HG02588 (cell line): ENCODE measurements around the gene PTOV1.

Source experiments
- ATAC-seq: cut with Tn5 transposase; IDR thresholded peaks from one replicate; pipeline ENCODE4 v1.9.1; 2021; ENCODE audit warnings: mild to moderate bottlenecking, moderate library complexity; ENCODE audit not compliant: unreplicated experiment

Gene PTOV1

GRCh38 chr19:49840736-49841249 lies 10.2 kb upstream of the PTOV1 start:
- no peak for ATAC-seq

GRCh38 chr19:49843265-49843664 lies 7.7 kb upstream of the PTOV1 start:
- ATAC-seq = no peak

- ATAC-seq = no peak
These were observed 6.5 kb upstream of the PTOV1 start for GRCh38 chr19:49844138-49845095.

GRCh38 chr19:49845414-49845813 lies 5.5 kb upstream of the PTOV1 start:
- no peak for ATAC-seq

GRCh38 chr19:49846408-49846807 lies 4.6 kb upstream of the PTOV1 start:
- ATAC-seq = no peak

- ATAC-seq = no peak
These were observed 2.9 kb upstream of the PTOV1 start for GRCh38 chr19:49847731-49848696.

GRCh38 chr19:49848938-49849337 lies 2.0 kb upstream of the PTOV1 start:
- no peak for ATAC-seq

- ATAC-seq = no peak
These were observed 1.3 kb upstream of the PTOV1 start for GRCh38 chr19:49849433-49850220.

DNA sequence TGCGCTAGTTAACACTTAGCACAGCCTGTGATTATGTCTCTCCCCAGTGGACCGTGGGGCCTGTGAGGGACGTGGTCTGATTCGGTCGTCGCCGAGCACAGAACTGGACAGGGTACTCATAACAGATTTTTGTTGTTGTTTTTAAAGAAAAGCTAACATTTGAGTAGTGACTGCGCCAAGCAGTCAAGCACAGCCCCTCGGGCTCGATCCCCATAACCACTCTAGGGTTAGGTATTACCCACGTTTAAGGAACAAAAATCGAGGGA lies 805 bp upstream of the PTOV1 start:
- ATAC-seq = no peak

GRCh38 chr19:49851456-49852259 lies 699 bp downstream of the PTOV1 start:
- peak; percentile 8 for ATAC-seq

GRCh38 chr19:49852631-49853126 lies 1.7 kb downstream of the PTOV1 start:
- no peak for ATAC-seq

DNA sequence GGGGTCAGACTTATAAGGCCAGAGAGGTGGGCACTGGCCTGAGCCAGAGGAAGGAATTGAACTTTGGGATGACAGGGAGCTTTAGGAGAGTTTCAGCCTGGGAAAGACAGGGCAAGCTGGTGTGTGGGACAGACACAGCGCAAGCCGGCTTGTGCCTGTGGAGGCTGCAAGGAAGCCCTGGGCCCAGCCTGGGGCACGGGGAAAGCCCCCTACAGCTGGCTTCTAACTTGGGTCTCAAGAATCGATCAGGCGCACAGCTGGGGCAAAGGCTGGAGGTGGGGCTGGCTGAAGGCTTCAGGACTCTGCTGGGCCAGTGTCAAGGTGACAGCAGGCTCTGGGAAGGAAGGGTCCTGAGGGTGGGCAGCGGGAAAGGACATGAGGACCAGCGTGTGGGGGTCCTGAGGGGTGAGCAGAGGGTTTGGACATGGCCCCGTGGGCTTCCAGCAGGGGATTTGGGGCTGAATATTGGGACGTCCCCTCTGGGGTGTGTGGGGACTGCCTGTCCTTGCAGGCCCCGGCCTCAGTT lies 3.0 kb downstream of the PTOV1 start:
- ATAC-seq = no peak

GRCh38 chr19:49854378-49855263 lies 3.7 kb downstream of the PTOV1 start:
- ATAC-seq = no peak

GRCh38 chr19:49855277-49855675 lies 4.3 kb downstream of the PTOV1 start:
- ATAC-seq = no peak

GRCh38 chr19:49855676-49856573 lies 5.0 kb downstream of the PTOV1 start:
- no peak for ATAC-seq

GRCh38 chr19:49856574-49857021 lies 5.6 kb downstream of the PTOV1 start:
- ATAC-seq = no peak

DNA sequence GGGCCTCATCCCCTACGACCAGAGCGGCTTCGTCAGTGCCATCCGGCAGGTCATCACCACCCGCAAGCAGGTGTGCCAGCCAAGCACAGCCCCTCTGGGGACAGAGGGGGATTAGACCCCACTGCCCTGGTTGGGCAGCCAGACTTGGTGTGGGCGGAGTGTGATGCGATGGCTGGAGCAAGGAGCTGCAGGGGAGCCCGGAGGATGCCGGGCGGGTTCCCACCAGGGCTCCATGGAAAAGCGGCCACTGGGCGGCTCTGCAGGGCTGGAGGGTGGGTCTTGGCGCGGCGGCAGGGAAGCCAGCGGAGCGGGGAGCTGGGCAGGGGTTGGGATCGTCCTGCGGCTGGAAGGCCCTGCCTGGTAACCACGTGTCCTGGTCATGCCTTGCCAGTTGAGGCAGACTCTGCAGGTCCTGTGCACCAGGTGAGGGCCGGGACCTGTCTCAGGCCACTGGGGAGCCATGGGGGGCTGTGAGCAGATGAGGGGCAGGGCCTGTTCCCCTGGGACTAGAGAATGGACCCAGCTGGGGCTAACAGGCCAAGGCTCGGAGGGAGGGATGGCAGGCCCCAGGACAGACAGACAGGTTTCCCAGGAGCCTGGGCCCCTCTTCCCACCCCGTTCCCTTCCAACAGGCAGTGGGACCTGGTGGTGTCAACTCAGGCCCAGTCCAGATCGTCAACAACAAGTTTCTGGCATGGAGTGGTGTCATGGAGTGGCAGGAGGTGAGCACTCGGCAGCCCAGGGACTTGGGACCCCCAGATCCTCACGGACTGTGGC lies 6.3 kb downstream of the PTOV1 start:
- no peak for ATAC-seq
